Measurements from ENCODE around the gene RAPGEF5.

DNA sequence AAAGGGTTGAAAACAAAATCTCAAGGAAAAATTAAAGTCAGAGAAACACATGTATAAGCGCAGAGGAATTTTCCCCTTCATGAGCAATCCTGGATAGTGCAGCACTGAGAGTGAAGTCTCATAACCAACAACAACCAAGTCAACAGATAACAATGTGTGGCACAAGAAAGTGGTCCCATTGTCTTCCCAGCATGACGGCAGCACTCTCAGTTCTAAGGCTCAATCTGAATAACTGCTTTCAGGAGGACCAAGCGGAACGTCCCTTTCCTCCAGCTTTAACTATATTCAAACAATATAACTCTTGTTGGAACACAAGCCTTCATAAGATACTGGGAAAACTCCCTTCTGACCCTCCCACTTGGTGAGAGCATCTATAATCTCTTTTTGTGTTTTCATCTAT, 137.9 kb downstream of the RAPGEF5 start:
- TF ChIP-seq, protein P1, sequence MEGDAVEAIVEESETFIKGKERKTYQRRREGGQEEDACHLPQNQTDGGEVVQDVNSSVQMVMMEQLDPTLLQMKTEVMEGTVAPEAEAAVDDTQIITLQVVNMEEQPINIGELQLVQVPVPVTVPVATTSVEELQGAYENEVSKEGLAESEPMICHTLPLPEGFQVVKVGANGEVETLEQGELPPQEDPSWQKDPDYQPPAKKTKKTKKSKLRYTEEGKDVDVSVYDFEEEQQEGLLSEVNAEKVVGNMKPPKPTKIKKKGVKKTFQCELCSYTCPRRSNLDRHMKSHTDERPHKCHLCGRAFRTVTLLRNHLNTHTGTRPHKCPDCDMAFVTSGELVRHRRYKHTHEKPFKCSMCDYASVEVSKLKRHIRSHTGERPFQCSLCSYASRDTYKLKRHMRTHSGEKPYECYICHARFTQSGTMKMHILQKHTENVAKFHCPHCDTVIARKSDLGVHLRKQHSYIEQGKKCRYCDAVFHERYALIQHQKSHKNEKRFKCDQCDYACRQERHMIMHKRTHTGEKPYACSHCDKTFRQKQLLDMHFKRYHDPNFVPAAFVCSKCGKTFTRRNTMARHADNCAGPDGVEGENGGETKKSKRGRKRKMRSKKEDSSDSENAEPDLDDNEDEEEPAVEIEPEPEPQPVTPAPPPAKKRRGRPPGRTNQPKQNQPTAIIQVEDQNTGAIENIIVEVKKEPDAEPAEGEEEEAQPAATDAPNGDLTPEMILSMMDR (IDR thresholded peaks at IDR 0.05) = no peak
- no peak for TF ChIP-seq POLR2A (IDR thresholded peaks at IDR 0.05)
- no peak for TF ChIP-seq POLR2AphosphoS5 (IDR thresholded peaks at IDR 0.05)

Data from stomach (tissue), 4 donors.